Medulla oblongata (tissue), 1 donor: ENCODE results near the gene ABLIM3.

ENCODE experiments used
- DNase-seq: peaks from one replicate; pipeline ENCODE4 v3.0.0-alpha.2; 2015; ENCODE audit errors: extremely low spot score

Gene ABLIM3

GRCh38 chr5:149282027-149282965, 141.0 kb downstream of the ABLIM3 start:
- DNase-seq, result no peak

GRCh38 chr5:149282966-149283332, 141.7 kb downstream of the ABLIM3 start:
- no peak for DNase-seq

- DNase-seq, result no peak
Measured at GRCh38 chr5:149283626-149284480, 142.6 kb downstream of the ABLIM3 start.

GRCh38 chr5:149284501-149284900, 143.2 kb downstream of the ABLIM3 start:
- no peak for DNase-seq

GRCh38 chr5:149285153-149285552, 143.9 kb downstream of the ABLIM3 start:
- no peak for DNase-seq

- no peak for DNase-seq
Measured at GRCh38 chr5:149288436-149288835, 147.1 kb downstream of the ABLIM3 start.

- DNase-seq, result no peak
Measured at GRCh38 chr5:149289301-149289700, 148.0 kb downstream of the ABLIM3 start.

GRCh38 chr5:149294872-149295829, 153.9 kb downstream of the ABLIM3 start:
- DNase-seq, result no peak

- no peak for DNase-seq
Measured at GRCh38 chr5:149297340-149298025, 156.2 kb downstream of the ABLIM3 start.

GRCh38 chr5:149298163-149298562, 156.9 kb downstream of the ABLIM3 start:
- no peak for DNase-seq

GRCh38 chr5:149298842-149299404, 157.6 kb downstream of the ABLIM3 start:
- no peak for DNase-seq

GRCh38 chr5:149299451-149300054, 158.3 kb downstream of the ABLIM3 start:
- DNase-seq, result no peak

GRCh38 chr5:149300441-149300840, 159.1 kb downstream of the ABLIM3 start:
- no peak for DNase-seq

GRCh38 chr5:149301049-149301743, 159.9 kb downstream of the ABLIM3 start:
- DNase-seq, result no peak

GRCh38 chr5:149301744-149302380, 160.6 kb downstream of the ABLIM3 start:
- DNase-seq, result no peak

- no peak for DNase-seq
Measured at GRCh38 chr5:149302641-149303040, 161.3 kb downstream of the ABLIM3 start.

GRCh38 chr5:149303210-149303609, 161.9 kb downstream of the ABLIM3 start:
- DNase-seq, result no peak

GRCh38 chr5:149304195-149305078, 163.1 kb downstream of the ABLIM3 start:
- no peak for DNase-seq
